Measurements from ENCODE around the gene FXYD6.

- TF ChIP-seq CTCF (conservative IDR thresholded peaks at IDR 0.05; ENCODE audit: low read length) (no peak), EZH2phosphoT487 (IDR thresholded peaks at IDR 0.05; ENCODE audit: borderline replicate concordance, low read depth, low read length) (no peak)
Observed at GRCh38 chr11:117835576-117835975, 40.9 kb downstream of the FXYD6 start.

All from OCI-LY7 (cell line).